Central memory CD8-positive, alpha-beta T cell (primary cell): ENCODE results near the gene OR52M1.
"Not testable (repeated sequence)": the region's sequence is repeated elsewhere in the genome, so short reads cannot be mapped to it uniquely, and the experiment has no call there.

ENCODE experiments used
- ATAC-seq: fragments of 150-1000 bp; cut with Tn5 transposase; replicated peaks from 2 replicates; pipeline ENCODE4 v1.10.0; 2022; ENCODE audit warnings: mild to moderate bottlenecking, moderate FRiP score, moderate number of reproducible peaks; ENCODE audit not compliant: poor library complexity, severe bottlenecking; ENCODE audit errors: extremely low read depth
- DNase-seq, 2 donors: peaks; one replicate each; pipeline ENCODE4 v3.0.0; 2021; ENCODE audit warnings: low spot score in 2 of 2
- H3K27ac Mint-ChIP-seq: one replicate; pipeline ENCODE4 v1.8.0; 2022; ENCODE audit warnings: low read depth, mild to moderate bottlenecking, moderate library complexity, mixed read lengths
- H3K27me3 Mint-ChIP-seq: one replicate; pipeline ENCODE4 v1.8.0; 2022; ENCODE audit warnings: mixed read lengths
- H3K36me3 Mint-ChIP-seq: one replicate; pipeline ENCODE4 v1.8.0; 2022; ENCODE audit warnings: mild to moderate bottlenecking, moderate library complexity, mixed read lengths; ENCODE audit not compliant: insufficient read depth
- H3K4me1 Mint-ChIP-seq: one replicate; pipeline ENCODE4 v1.8.0; 2022; ENCODE audit warnings: mixed read lengths
- H3K4me3 Mint-ChIP-seq: one replicate; pipeline ENCODE4 v1.8.0; 2022; ENCODE audit warnings: mild to moderate bottlenecking, moderate library complexity, mixed read lengths
- H3K9me3 Mint-ChIP-seq: one replicate; pipeline ENCODE4 v1.8.0; 2022; ENCODE audit warnings: mixed read lengths

The OR52M1 gene, protein sequence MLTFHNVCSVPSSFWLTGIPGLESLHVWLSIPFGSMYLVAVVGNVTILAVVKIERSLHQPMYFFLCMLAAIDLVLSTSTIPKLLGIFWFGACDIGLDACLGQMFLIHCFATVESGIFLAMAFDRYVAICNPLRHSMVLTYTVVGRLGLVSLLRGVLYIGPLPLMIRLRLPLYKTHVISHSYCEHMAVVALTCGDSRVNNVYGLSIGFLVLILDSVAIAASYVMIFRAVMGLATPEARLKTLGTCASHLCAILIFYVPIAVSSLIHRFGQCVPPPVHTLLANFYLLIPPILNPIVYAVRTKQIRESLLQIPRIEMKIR

GRCh38 chr11:4544891-4545290 is at the start of gene OR52M1:
Gene OR52M1, plus strand, starts transcription at chr11:4545191. Its CDS starts 0 bp downstream, at chr11:4545191.
- DNase-seq (no peak), ATAC-seq (no peak)
- Mint-ChIP-seq H3K4me3 (no peak within 1 kb of the TSS), H3K27me3 (no peaks in the 10 kb centered on the region), H3K9me3 (no peaks in the 10 kb centered on the region), H3K36me3 (no peaks in the 10 kb centered on the region), H3K4me1 (no peaks in the 10 kb centered on the region), H3K27ac (no peak within 1 kb of the TSS)

DNA sequence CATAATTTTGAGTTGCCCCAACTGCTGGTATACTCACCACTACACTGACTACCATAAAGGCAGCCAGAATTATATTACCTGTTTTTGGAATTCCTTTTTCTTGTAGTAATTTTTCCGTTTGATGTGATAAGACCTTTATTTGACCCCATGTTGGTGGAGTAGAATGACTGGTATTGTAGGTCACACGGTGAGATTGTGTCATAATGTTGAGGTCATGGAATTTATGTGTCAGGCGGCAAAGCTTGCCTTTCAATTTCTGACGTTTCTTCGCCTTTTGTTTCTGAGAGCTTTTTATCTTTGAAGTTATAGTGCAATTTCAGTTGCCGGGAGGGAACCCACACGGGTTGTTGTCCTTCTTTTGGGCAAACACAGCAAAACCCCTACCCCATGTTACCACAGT is 49.5 kb upstream of the OR52M1 start:
- no peaks in the 10 kb centered on the region for H3K36me3 Mint-ChIP-seq
- DNase-seq = no peak

DNA sequence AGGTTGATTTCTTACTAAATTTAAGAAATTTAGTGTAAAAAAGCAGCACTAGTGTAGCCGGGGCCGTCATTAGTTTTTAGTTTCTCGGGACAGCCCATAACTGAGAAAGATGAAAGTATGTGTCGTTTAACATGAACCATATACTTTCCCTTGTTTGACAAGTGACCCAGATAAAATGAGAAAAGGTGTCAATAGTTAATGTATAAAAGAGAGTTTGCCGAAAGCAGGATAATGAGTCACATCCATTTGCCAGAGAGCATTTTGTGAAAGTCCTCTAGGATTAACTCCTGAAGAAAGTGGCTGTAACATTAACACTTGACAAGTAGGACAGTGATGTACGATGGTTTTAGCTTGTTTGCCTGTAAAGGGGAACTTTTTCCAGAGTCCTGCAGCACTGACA is 49.0 kb upstream of the OR52M1 start:
- ATAC-seq = no peak
- Mint-ChIP-seq H3K4me3 (no peak overlapping the region), H3K27me3 (peaks cover 51% of the 10 kb centered on the region), H3K27ac (no peak overlapping the region), H3K9me3 (no peaks in the 10 kb centered on the region), H3K4me1 (no peaks in the 10 kb centered on the region), H3K36me3 (no peaks in the 10 kb centered on the region)
- no peak for DNase-seq

More for the DNA sequence above, 49.5 kb upstream of the OR52M1 start:
- no peaks in the 10 kb centered on the region for H3K4me1 Mint-ChIP-seq
- H3K27me3 Mint-ChIP-seq = peaks cover 50% of the 10 kb centered on the region
- no peaks in the 10 kb centered on the region for H3K9me3 Mint-ChIP-seq
- no peak overlapping the region for H3K4me3 Mint-ChIP-seq
- no peak for ATAC-seq
- no peak overlapping the region for H3K27ac Mint-ChIP-seq

- no peaks in the 10 kb centered on the region for H3K4me1 Mint-ChIP-seq
- peaks cover 47% of the 10 kb centered on the region for H3K27me3 Mint-ChIP-seq
- H3K36me3 Mint-ChIP-seq = no peaks in the 10 kb centered on the region
- H3K4me3 Mint-ChIP-seq = no peak overlapping the region
- no peak overlapping the region for H3K27ac Mint-ChIP-seq
- no peaks in the 10 kb centered on the region for H3K9me3 Mint-ChIP-seq
- ATAC-seq = no peak
- DNase-seq = no peak
Measured at GRCh38 chr11:4496557-4497248, 48.3 kb upstream of the OR52M1 start.

- Mint-ChIP-seq H3K36me3 (no peaks in the 10 kb centered on the region), H3K4me1 (no peaks in the 10 kb centered on the region), H3K9me3 (no peaks in the 10 kb centered on the region), H3K27me3 (peaks cover 59% of the 10 kb centered on the region), H3K27ac (no peak overlapping the region), H3K4me3 (no peak overlapping the region)
- no peak for DNase-seq
- no peak for ATAC-seq
Measured at GRCh38 chr11:4508886-4509285, 36.1 kb upstream of the OR52M1 start.

DNA sequence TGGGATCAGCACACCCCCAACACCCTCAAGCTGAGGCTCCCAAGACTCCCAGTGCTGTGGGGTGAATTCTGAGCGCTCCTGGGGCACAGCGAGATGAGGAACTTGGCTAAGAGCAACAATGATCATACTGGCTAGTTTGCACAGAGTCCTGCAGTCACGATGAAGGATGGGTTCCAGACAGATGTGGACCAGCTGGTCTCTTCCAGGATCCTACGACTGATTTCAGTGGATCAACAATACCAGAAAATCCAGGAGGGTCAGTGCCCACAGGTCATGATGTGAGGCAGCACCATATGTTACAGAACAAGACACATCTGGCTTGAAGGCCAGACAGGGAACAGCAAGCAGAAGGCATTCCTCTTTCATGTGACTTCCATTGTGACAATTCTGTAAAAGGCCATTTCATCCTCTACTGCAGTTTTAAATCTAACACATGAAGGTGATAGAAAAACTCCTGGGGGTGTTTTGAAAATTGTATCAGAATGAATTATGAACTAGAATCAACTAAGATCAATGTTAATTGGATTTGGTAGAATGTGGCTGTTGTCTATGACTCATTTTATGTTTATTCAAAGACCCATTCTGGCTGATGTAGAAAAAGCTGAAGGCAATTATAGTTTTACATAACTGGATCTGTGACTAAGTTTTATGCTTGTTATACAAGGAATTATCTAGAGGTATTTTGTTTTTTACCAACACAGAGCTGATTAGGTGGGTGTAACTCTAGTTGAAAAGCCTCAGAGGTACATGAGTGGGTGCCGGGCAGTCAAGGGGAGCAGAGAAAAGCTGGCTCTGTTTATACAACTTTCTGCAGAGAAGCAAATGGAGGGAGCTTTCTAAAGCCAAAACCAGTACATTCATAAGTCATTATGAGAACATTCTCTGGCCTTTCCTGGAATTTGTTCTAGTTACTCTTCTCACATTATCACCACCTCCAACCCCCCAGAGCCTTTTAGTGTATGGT is 33.4 kb upstream of the OR52M1 start:
- Mint-ChIP-seq H3K4me1 (no peaks in the 10 kb centered on the region), H3K27me3 (peaks cover 57% of the 10 kb centered on the region), H3K4me3 (no peak overlapping the region), H3K9me3 (no peaks in the 10 kb centered on the region), H3K36me3 (no peaks in the 10 kb centered on the region), H3K27ac (no peak overlapping the region)
- DNase-seq = no peak
- no peak for ATAC-seq

GRCh38 chr11:4514196-4514595 is 30.8 kb upstream of the OR52M1 start:
- no peak overlapping the region for H3K27ac Mint-ChIP-seq
- DNase-seq = no peak
- H3K36me3 Mint-ChIP-seq = peaks cover 2% of the 10 kb centered on the region
- no peak for ATAC-seq
- peaks cover 45% of the 10 kb centered on the region for H3K27me3 Mint-ChIP-seq
- no peaks in the 10 kb centered on the region for H3K9me3 Mint-ChIP-seq
- H3K4me1 Mint-ChIP-seq = no peaks in the 10 kb centered on the region
- no peak overlapping the region for H3K4me3 Mint-ChIP-seq

GRCh38 chr11:4522339-4522738 is 22.7 kb upstream of the OR52M1 start:
- no peak for ATAC-seq

GRCh38 chr11:4522752-4523151 is 22.2 kb upstream of the OR52M1 start:
- DNase-seq = no peak
- H3K27me3 Mint-ChIP-seq = peaks cover 89% of the 10 kb centered on the region
- ATAC-seq = no peak
- peaks cover 2% of the 10 kb centered on the region for H3K36me3 Mint-ChIP-seq
- H3K9me3 Mint-ChIP-seq = no peaks in the 10 kb centered on the region
- H3K4me1 Mint-ChIP-seq = no peaks in the 10 kb centered on the region
- H3K4me3 Mint-ChIP-seq = no peak overlapping the region
- no peak overlapping the region for H3K27ac Mint-ChIP-seq

More at GRCh38 chr11:4522339-4522738, 22.7 kb upstream of the OR52M1 start:
- Mint-ChIP-seq H3K9me3 (no peaks in the 10 kb centered on the region), H3K27me3 (peaks cover 86% of the 10 kb centered on the region), H3K36me3 (peaks cover 2% of the 10 kb centered on the region), H3K4me3 (no peak overlapping the region), H3K27ac (no peak overlapping the region), H3K4me1 (no peaks in the 10 kb centered on the region)
- no peak for DNase-seq

- DNase-seq (no peak), ATAC-seq (no peak)
- H3K4me1 Mint-ChIP-seq = no peaks in the 10 kb centered on the region
- no peaks in the 10 kb centered on the region for H3K36me3 Mint-ChIP-seq
- no peak overlapping the region for H3K4me3 Mint-ChIP-seq
- no peak overlapping the region for H3K27ac Mint-ChIP-seq
- peaks cover 88% of the 10 kb centered on the region for H3K27me3 Mint-ChIP-seq
- H3K9me3 Mint-ChIP-seq = no peaks in the 10 kb centered on the region
Measured at GRCh38 chr11:4523666-4524065, 21.3 kb upstream of the OR52M1 start.

DNA sequence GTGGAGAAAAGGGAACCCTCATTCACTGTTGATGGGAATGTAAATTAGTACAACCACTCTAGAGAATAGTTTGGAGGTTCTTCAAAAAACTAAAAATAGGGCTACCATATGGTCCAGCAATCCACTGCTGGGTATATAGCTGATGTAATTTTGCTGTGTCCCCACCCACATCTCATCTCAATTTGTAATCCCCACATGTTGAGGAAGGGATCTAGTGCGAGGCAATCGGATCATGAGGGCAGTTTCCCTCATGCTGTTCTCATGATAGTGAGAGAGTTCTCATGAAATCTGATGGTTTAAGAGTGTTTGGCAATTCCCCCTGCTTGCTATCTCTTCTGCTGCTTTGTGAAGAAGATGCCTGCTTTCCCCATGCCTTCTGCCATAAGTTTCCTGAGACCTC is 17.1 kb upstream of the OR52M1 start:
- Mint-ChIP-seq H3K4me1 (no peaks in the 10 kb centered on the region), H3K9me3 (no peaks in the 10 kb centered on the region), H3K27ac (no peak overlapping the region), H3K4me3 (no peak overlapping the region), H3K27me3 (peaks cover 69% of the 10 kb centered on the region), H3K36me3 (no peaks in the 10 kb centered on the region)
- ATAC-seq (no peak), DNase-seq (no peak)

DNA sequence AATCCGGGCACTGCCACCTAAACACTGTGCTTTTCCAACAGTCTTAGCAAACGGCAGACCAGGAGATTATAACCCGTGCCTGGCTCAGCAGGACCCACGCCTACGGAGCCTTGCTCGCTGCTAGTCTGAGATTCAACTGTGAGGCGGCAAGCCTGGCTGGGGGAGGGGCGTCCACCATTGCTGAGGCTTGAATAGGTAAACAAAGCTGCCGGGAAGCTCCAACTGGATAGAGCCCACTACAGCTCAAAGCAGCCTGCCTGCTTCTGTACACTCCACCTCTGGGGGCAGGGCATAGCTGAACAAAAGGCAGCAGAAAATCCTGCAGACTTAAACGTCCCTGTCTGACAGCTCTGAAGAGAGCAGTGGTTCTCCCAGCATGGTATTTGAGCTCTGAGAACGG is 13.3 kb upstream of the OR52M1 start:
- not testable (repeated sequence) for H3K36me3 Mint-ChIP-seq, DNase-seq, H3K27ac Mint-ChIP-seq, ATAC-seq, H3K9me3 Mint-ChIP-seq, H3K4me3 Mint-ChIP-seq, H3K4me1 Mint-ChIP-seq
- H3K27me3 Mint-ChIP-seq = peaks cover 35% of the 10 kb centered on the region
